HG03457 (cell line): Measurements from ENCODE around the gene PMEPA1.

Experiments used
- ATAC-seq: cut with Tn5 transposase; IDR thresholded peaks from one replicate; pipeline ENCODE4 v1.9.1; 2021; ENCODE audit warnings: moderate number of reproducible peaks; ENCODE audit not compliant: unreplicated experiment

PMEPA1 gene, protein sequence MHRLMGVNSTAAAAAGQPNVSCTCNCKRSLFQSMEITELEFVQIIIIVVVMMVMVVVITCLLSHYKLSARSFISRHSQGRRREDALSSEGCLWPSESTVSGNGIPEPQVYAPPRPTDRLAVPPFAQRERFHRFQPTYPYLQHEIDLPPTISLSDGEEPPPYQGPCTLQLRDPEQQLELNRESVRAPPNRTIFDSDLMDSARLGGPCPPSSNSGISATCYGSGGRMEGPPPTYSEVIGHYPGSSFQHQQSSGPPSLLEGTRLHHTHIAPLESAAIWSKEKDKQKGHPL

DNA sequence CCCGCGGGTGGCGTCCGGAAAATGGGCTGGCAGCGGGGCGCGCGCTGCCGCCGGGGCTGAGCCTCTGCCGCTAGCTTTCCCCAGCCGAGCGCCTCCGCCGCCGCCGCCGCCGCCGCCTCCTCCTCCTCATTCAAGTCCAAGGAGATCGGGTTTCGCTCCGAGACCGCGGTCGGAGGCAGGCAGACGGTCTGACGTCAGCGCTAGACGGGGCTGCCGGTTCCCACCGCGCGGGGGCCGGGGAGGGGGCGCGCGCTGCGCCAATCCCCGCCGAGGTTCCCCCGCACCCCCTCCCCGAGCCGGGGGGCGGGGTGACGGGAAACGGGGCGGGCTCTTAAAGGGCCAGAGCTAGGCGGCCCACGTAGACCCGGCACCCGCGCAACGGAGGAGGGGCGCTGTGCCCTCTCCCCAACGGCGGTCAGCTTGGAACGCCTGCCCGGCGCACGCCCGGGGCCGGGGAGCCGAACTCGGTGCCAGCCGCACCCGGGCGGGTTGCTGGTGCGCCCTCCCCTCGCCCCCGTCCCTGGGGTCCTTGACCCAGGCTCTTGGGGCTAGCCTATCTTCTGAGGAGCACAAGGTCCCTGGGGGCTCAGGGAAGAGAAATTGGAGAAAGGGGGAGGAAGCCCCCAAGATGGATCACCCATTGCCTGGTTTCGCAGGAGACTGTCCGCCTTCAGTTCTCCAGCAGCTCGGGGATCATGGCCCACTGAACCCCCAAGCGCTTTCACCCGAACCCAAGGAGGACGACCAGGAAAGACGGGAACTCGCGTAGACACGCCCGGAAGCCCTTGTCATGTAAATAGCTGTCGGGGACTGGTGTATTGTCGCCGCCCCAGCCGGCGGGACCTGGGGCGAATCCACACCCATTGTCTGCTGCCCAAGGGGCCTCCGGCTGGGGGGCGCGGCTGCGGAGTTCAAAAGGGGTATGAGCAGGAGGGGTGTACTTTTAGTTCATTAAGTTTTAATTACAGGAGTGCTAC is at the start of gene PMEPA1:
Gene PMEPA1, minus strand, starts transcription at position 193 of the 977 bp plus-strand sequence. CDS start 433 bp downstream, outside the sequence.
- no peak for ATAC-seq

DNA sequence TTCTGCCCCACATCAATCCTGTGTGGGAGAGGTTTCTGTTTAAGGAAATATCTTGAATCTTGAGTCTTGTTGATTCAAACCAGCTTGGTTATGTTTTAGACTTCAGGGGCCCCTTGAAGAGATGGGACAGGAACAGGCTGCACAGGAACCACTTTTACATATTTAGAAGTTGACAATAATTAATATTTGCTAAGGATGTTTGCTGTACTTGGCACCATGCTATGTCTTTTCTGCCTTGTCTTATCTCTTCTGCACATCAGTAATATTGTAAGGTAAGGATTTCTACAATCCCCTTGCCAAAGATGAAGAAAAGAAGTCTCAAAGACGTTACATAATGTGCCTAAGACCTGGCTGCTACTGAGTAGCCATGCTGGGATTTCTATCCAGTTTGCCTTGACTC is 48.0 kb upstream of the PMEPA1 start:
- ATAC-seq: no peak

DNA sequence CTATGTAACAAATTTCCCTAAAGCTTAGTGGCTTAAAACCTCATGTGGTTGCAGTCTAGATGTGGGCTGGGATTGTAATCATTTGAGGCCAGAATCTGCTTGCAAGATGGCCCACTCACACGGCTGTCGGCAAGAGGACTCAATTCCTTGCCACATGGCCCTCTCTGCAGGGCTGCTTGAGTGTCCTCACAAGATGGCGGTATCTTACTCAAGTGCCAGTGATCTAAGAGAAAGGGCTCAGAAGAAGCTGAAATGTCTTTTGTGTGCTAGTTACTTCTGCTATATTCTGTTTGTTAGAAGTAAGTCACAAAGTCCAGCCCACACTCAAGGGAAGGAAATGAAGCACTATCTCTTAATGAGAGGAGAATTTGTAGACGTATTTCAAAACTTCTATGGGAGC is 47.1 kb upstream of the PMEPA1 start:
- ATAC-seq: no peak

DNA sequence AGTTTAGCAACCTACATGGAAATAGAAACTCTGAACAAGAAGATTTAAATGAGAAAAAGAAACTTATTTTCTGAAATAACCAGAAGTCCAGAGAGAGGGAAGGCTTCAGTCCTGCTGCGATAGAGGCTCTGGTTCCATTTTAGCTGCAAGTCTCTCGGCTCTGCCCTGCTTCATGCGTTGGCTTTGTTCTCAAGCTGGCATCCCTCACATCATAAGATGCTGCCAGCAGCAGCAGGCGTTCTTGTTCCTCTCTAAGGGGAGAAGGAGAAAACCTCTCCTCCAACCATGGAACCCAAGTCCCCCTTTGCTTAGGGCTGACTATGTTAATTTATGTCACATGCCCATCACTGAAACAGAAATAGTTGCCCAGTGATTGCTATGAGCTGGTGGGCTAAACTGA is 46.4 kb upstream of the PMEPA1 start:
- no peak for ATAC-seq

DNA sequence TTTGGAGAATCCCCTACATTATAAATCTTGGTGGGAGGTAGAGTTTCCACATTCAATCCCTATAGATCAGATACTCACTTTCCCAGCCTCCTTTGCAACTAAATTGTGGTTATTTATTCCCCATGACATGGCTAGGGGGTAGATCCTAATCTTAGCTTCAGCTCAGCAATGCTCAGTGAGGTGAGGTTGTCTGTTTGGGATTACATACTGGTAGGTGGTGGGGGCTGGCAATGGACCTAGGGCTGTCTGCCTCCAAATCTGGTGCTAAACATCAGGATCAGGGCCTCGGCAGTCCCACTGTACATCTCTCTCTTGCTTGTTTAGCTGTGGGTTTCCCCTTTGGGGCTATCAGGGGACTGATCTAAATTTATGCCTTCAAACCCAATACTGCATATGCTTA is 45.8 kb upstream of the PMEPA1 start:
- no peak for ATAC-seq

DNA sequence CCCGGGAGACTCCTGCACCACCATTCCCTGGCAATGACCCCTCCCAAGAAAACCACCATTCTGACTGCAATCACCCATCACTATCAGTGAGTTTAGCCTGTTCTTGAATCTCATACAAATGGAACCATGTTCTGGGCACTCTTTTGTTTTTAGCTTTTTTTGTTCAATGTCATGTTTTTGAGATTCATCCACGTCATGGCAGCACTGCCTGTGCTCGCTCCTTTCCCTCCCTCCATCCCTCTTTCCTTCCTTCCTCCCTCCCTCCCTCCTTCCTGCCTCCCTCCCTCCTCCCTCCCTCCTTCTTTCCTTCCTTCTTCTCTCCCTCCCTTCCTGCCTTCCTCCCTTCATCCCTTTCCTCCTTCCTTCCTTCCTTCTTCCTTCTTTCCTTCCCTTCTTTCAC is 44.4 kb upstream of the PMEPA1 start:
- ATAC-seq: no peak

DNA sequence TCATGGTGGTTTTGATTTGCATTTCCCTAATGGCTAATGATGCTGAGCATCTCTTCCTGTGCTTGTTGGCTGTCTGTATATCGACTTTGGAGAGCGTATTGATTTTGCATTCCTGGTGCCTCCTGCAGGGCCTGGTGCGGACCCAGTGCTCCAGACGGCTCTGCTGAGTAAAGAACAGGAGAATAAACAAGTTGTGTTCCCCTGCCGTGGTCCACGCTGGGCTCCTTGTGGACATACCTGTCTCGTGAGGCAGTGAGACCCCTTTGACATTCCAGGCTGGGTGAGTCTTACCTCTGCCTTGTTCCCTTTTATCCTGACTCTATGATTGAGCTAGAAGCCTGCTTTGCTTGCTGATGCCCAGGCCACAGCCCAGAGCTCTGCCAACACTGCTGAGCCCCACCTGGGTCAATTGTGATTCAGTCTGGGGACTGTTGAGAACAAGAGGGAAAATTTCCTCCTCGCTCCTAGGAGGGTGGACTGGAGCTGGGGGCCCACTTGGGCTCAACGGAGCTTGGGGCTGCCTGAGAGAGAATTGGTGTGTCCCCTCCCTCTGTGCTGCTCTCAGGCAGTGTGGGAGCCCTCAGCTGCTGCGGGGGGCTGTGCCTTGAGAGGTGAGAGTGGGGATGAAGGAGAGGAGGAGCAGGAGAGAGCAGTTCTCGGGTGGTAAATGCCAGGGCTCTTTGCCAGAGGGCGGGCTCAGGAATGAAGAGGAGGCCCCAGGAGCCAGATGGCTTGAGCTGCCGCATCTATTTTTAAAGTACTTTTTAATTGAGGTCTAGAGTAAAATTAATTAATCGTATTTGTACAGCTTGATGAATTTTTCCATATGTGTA is 43.7 kb upstream of the PMEPA1 start:
- ATAC-seq: no peak

DNA sequence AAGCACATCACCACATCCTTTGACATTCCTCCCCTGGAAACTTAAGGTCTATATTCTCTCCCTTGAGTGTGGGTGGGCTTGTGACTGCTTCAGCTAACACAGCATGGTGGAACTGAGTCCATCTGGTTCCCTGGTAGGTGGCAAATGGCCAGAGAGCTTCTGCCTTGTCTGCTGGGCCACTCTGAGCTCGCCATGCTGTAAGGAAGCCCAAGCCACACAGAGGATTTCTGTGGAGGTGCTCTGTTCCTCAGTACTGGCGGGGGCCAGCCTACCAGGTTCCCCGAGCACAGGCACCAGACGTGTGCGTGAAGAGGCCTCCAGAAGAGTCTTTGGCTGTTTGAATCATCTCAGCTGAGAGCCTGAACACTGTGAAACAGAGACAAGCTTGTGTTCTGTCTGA is 41.6 kb upstream of the PMEPA1 start:
- ATAC-seq: no peak

DNA sequence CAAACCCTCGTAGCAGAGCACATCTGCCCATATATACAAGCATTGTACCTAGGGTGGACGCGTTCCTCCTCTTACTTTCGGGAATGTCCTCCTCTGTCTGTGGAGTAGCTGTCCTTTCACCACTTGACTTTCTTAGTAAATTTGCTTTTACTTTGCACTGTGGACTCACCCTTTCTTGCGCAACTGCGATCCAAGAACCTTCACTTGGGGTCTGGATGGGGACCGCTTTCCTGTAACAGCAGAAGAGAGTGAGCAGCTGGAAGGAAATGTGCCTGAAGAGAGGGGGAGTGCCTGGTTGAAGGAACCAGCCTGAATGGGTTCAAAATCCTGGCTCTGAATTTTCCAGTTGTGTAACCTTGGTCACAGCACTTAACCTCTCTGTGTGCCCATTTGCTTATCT is 40.1 kb upstream of the PMEPA1 start:
- ATAC-seq: no peak

DNA sequence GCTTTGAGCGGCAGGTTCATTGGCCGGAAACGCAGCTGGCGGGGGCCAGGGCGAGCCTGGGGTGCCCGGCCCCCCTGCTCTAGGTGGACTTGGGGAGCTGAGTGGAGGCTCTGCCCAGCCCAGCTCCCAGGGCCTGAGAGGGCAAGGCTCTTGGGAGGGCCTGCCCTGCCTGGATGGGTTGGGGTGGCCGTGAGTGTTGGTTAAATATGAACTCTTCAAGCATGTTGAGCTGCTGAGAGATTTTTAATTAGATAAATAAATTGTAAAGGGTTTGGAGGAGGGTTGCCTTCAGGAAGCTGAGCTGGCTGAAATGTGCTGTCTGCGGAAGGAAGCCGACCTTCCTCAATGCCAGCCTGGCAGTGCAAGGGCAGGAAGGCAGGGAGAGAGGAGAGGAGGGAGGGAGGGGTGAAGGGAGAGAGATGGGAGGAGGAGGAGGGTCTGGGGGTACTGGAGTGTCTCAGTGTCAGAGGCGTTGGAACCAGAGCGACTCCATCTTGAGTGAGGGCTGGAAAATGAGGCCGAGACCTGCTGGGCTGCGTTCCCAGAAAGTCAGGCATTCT is 39.4 kb upstream of the PMEPA1 start:
- no peak for ATAC-seq

DNA sequence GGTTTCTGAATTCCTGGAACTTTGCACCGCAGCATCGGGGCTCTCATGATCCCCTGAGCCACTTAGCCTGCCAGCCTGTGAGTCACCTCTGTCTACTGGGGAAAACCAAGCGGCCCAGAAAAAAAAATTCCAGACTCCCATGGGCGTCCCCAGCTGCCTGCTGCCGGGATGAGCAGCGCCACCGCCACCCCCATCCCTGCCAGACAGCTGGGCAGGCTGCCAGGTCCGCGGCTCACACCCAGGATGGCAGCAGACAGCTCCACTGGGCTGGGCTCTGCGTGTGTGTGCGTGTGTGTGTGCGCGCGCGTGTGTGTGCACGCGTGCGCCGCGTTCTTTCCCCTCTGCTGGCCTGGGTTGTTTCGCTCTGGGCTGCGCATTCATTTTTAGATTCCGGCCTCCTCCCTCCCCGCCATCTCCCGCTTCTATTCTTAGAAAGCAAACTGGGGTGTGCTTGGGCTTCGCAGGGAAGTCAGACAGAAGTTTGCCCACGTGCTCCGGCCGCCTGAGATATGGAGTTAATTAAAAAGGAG is 38.9 kb upstream of the PMEPA1 start:
- no peak for ATAC-seq

DNA sequence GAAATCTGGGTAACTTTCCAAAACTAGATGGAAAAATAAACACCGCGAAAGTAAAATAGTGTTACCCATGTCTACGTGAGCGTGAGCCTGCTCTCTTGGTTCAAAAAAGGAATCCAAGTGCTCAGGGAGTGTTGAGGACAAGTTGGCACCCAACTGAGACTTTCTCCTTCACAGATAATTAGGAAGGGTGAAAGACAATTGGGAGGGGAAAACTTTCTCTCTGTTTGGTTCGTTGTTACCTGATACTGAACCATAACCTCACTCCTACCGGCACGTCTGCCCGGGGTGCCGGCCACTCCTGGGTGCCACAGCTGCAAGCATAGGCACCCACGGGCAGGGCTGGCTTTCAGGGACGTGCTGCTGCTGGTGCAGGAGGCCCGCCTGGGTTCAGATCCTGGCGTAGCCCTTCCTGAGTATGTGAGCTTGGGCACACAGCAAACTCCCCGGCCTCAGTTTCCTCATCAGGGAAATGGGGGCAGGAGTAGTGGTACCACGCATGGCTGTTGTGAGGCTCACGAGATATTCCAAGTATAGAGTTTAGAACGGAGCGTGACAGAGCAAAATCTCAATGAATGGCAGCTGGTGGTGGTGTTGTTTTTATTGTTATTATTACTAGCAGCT is 38.2 kb upstream of the PMEPA1 start:
- no peak for ATAC-seq

DNA sequence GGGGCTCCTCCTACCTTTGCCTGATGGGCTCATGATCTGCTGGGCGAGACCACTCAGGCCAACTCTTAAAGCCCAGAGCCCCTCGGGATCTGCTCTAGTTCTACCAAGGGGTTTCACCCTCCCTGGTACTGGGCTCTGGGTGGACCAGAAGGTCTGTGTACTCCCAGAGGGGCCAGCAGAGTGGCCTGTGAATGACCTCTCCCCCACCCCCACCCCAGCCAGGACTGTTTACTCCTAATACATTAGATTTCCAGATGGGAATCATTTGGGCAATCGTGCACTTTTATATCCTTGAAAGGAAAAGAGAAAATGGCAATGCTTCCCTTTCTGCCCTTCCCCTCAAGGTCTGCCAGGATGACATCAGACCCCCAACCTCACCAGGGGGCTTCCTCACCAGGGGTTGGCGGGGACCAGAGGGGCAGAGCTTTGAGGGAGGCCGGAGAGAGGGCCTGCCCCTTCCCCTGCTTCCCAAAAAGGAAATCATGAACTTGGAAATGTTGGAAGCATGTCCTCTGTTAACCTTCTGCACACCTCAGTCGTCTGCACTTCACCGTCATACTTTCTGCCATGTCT is 37.1 kb upstream of the PMEPA1 start:
- ATAC-seq: no peak

DNA sequence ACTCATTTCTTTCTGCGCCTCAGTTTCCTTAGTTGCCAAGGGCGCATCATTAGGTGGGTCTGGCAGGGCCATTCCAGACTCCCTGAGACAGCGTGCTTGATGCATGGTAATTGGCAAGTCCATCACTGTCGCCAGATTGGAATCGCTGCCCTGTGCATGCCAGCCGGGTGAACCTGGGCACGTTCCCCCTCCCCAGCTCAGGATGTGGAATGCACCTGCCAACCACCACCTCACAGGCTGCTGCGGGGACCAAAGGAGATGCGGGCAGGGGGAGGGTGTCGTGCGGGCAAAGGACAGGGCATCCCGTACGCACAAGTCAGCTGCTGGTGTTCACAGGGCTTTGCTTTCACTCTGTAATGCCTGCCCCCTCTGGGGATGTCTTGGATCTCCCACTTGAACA is 36.4 kb upstream of the PMEPA1 start:
- ATAC-seq: no peak

DNA sequence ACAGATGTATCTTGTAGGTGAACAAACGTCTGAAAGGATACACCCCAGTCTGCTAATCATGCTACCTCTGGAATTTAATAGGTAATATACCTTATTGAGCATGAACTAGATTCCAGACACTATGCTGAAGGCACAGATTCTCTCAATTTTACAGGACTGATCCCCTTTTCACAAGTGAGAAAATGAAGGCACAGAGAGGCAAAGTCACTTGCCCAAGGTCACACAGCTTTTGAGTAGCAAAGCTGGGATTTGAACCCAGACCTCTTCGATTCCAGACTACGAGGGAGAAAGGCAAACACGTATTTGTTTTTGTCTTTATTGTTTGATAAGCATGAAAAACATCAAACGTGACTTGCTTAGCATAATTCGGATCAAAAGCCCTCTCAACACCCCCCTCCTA is 34.4 kb upstream of the PMEPA1 start:
- ATAC-seq: no peak

DNA sequence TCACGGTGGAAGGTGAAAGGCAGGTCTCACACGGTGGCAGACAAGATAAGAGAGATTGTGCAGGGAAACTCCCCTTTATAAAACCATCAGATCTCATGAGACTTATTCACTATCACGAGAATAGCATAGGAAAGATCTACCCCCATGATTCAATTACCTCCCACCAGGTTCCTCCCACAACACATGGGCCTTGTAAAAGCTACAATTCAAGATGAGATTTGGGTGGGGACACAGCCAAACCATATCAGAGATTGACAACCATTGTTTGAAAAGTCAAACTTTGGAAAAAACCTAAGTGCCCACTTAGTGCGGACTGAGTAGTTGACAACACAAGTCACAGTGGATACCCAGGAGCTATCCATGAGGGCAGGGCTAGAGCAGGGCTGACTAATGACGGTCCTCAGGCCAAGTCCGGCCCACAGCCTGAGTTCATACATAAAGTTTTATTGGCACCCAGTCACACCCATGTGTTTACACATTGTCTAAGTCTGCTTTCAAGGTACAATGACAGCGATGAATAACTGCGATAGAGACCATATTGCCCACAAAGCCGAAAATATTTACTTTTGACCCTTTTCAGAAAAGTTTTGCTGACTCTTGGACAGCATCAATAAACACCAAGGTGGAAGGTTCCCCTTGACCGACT is 33.8 kb upstream of the PMEPA1 start:
- ATAC-seq: no peak

DNA sequence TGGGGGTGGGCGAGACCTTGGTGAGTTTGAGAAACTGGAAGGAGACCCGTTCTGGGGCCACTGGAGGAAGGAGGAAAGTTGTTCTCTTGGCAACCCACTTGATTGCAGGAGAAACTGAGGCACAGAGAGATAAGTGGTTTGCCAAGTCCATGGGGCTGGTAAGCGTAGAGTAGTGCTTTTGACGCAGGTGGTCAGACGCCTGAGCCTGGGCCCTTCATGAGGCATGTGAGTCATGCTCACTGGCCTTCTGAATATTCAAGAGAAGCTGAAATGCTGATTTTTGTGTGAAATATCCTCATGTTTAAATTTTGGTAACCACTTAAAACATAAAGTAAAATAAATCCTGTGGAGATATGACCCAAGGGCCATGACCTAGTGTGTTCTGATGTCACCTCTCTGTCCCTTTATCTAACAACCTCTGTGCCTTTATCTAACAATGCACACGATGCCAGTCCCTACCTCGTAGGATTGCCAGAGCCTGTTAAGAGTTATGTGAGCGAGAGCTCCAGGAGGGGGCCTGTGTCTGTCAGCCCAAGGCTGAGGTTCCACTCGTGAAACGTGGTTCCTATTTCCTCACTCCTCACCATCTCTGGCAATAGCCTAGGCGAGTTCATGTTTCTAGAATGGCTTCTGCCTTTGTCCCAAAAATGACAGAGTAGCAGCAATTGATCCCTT is 32.8 kb upstream of the PMEPA1 start:
- no peak for ATAC-seq

DNA sequence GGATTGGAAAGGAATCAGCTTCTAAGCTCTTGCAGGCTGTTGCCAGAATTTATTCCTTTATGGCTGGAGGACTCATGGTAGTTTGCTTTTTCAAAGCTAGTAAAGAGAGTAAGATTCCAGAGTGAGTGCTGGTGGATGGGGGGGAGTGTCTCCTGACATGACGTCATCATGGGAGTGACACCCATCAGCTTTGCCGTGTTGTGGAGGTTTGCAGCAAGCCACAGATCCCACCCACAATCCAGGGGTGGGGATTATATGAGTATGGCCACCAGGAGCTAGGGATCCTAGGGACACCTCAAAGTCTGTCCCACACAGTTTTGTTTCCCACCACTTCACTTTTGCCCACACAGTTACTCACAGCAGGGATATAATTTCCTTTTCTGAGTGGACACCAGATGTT is 28.7 kb upstream of the PMEPA1 start:
- ATAC-seq: no peak

DNA sequence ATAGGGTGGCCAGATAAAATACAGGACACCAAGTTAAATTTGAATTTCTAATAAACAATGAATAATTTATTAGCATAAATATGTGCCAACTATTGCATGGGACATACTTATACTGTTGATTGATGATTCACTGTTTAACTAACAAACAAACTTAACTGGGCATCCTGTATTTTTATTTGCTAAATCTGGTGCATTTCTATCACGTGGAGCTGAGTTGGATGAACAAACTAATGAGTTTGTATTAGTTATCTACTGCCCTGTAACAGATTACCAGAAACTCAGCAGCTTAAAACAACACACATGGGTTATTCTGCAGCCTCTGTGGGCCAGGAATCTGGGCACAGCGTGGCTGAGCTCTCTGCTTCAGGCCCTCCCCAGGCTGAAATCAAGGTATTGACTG is 28.2 kb upstream of the PMEPA1 start:
- no peak for ATAC-seq
